ENCODE data around the gene CBX2. TPM values are rescaled to one million over a fixed set of nuclear protein-coding genes. Genes with fewer than 3 reads are reported as not detected.

CBX2 gene
- total RNA-seq, 1 experiment from 2014 or later: 79.4 TPM

GRCh38 chr17:79797492-79798298 is 19.7 kb downstream of the CBX2 start:
- Histone ChIP-seq H3K23me2 (ENCODE audit: insufficient read length, low read depth, low read length, poor library complexity, severe bottlenecking) (peaks cover 17% of the 10 kb centered on the region), H3K18ac (ENCODE audit: insufficient read length, low read depth, low read length) (peak overlapping the region; percentile 3), H3K4me1 (ENCODE audit: insufficient read depth, low read length) (no peaks in the 10 kb centered on the region), H2AK5ac (ENCODE audit: insufficient read length, low read length) (no peak overlapping the region), H2BK5ac (ENCODE audit: insufficient read length, low read length) (no peak overlapping the region), H3T11ph (ENCODE audit: low read length) (no peak overlapping the region), H4K5ac (ENCODE audit: insufficient read length, low read depth, low read length) (no peak overlapping the region), H2BK120ac (ENCODE audit: low read depth, low read length, poor library complexity, severe bottlenecking) (no peak overlapping the region), H3K4ac (ENCODE audit: low read depth, low read length) (no peak overlapping the region), H3K56ac (ENCODE audit: insufficient read length, low read depth, low read length) (no peak overlapping the region), H3K79me2 (ENCODE audit: insufficient read depth, low read length) (no peaks in the 10 kb centered on the region), H3K9me3 (ENCODE audit: control insufficient read depth, low read depth, low read length) (no peaks in the 10 kb centered on the region), H3K14ac (ENCODE audit: insufficient read depth, low read length) (peak overlapping the region; percentile 16; the same call in 1 of the 2 replicates), H3K27me3 (ENCODE audit: insufficient read depth, low read length) (peaks cover 77% of the 10 kb centered on the region), H3K79me1 (ENCODE audit: insufficient read depth, low read depth, low read length, poor library complexity, severe bottlenecking) (no peaks in the 10 kb centered on the region), H2BK15ac (ENCODE audit: low read depth, low read length) (no peak overlapping the region), H3K23ac (ENCODE audit: insufficient read length, low read depth, low read length) (no peak overlapping the region), H3K27ac (ENCODE audit: insufficient read length, low read depth, low read length) (no peak overlapping the region), H3K4me2 (ENCODE audit: insufficient read depth, insufficient read length, low read length) (no peak overlapping the region), H4K8ac (replicated peaks; ENCODE audit: insufficient read length, low read depth, low read length) (no peak overlapping the region), H3K9ac (ENCODE audit: extremely low read depth, insufficient read length, low read length) (no peak overlapping the region), H2BK12ac (ENCODE audit: insufficient read length, low read depth, low read length) (no peak overlapping the region), H4K91ac (ENCODE audit: insufficient read length, low read depth, low read length) (no peak overlapping the region), H2AFZ (ENCODE audit: low read length) (no peak overlapping the region), H2BK20ac (ENCODE audit: low read depth, low read length, poor library complexity, severe bottlenecking) (no peak overlapping the region), H4K20me1 (ENCODE audit: control insufficient read depth, insufficient read depth, insufficient read length) (no peaks in the 10 kb centered on the region)
- no CpG with 5 or more reads among the region's 89 CpGs for WGBS (ENCODE audit: extremely low coverage, insufficient read length, low lambda C conversion rate)
- H3K27ac Mint-ChIP-seq: no peak overlapping the region
- H3K9me3 Mint-ChIP-seq: peaks cover 4 to 18% of the 10 kb centered on the region in 2 experiments; a peak in 4 of 5 replicates
- no peak for TF ChIP-seq CTCF (conservative IDR thresholded peaks at IDR 0.05)
- no peak for DNase-seq
- peak overlapping the region; percentile 67 to 68; a peak in 4 of 5 replicates for H3K4me3 Mint-ChIP-seq
- peaks cover 32 to 49% of the 10 kb centered on the region in 2 experiments for H3K4me1 Mint-ChIP-seq
- peaks cover 92% of the 10 kb centered on the region for H3K27me3 Mint-ChIP-seq (ENCODE audit: low read depth)
- peaks cover 0 to 1% (median 0%) of the 10 kb centered on the region in 3 experiments; a peak in 1 of 7 replicates for H3K36me3 Mint-ChIP-seq (ENCODE audit: insufficient read depth in 1 of 3, low read depth in 3 of 3)
